Trophoblast cell (in vitro differentiated cells and primary cell): ENCODE results near the gene CBARP.
"Not testable (repeated sequence)": the region's sequence is repeated elsewhere in the genome, so short reads cannot be mapped to it uniquely, and the experiment has no call there.

Experiments used
- DNase-seq, 2 donors: peaks; one replicate each; pipeline ENCODE4 v3.0.0-alpha.2; 2016
- H2AFZ ChIP-seq: 2 replicates; pipeline ENCODE4 v1.6.1; 2013; ENCODE audit warnings: low read length, moderate library complexity, mild to moderate bottlenecking; ENCODE audit not compliant: insufficient read depth, poor library complexity
- H2AK5ac ChIP-seq: 2 replicates; pipeline ENCODE4 v1.6.1; 2013; ENCODE audit warnings: mild to moderate bottlenecking, low read length
- H2BK120ac ChIP-seq: 2 replicates; pipeline ENCODE4 v1.6.1; 2013; ENCODE audit warnings: low read length, mild to moderate bottlenecking, moderate library complexity; ENCODE audit not compliant: insufficient read depth, poor library complexity
- H2BK12ac ChIP-seq: 2 replicates; pipeline ENCODE4 v1.6.1; 2013; ENCODE audit warnings: mild to moderate bottlenecking, low read length, moderate library complexity
- H2BK5ac ChIP-seq: 2 replicates; pipeline ENCODE4 v1.6.1; 2013; ENCODE audit warnings: low read length, low read depth, moderate library complexity, mild to moderate bottlenecking; ENCODE audit not compliant: poor library complexity
- H3K14ac ChIP-seq: 2 replicates; pipeline ENCODE4 v1.6.1; 2013; ENCODE audit warnings: mild to moderate bottlenecking, low read length
- H3K18ac ChIP-seq: 2 replicates; pipeline ENCODE4 v1.6.1; 2013; ENCODE audit warnings: mild to moderate bottlenecking, low read length
- H3K23ac ChIP-seq: 2 replicates; pipeline ENCODE4 v1.6.1; 2013; ENCODE audit warnings: low read length
- H3K27ac ChIP-seq: 2 replicates; pipeline ENCODE4 v1.5.1; 2013; ENCODE audit warnings: low read depth, mild to moderate bottlenecking, inconsistent platforms, low read length, moderate library complexity
- H3K27me3 ChIP-seq: 2 replicates; pipeline ENCODE4 v1.6.1; 2013; ENCODE audit warnings: inconsistent platforms, mild to moderate bottlenecking, low read length, moderate library complexity; ENCODE audit not compliant: insufficient read depth
- H3K36me3 ChIP-seq, 2 experiments: 1 replicate in 1 of 2; 2 replicates in 1 of 2; pipeline ENCODE4 v1.6.1; 2013; ENCODE audit warnings: low read length in 2 of 2, mild to moderate bottlenecking in 2 of 2, moderate library complexity in 1 of 2; ENCODE audit not compliant: insufficient read depth in 2 of 2, control insufficient read depth in 1 of 2
- H3K4ac ChIP-seq: 2 replicates; pipeline ENCODE4 v1.6.1; 2013; ENCODE audit warnings: low read depth, mild to moderate bottlenecking, low read length, moderate library complexity
- H3K4me1 ChIP-seq, 2 experiments: 1 replicate in 1 of 2; 2 replicates in 1 of 2; pipeline ENCODE4 v1.6.1; 2013; ENCODE audit warnings: low read length in 2 of 2, mild to moderate bottlenecking in 2 of 2, moderate library complexity in 1 of 2; ENCODE audit not compliant: insufficient read depth in 2 of 2, control insufficient read depth in 1 of 2
- H3K4me2 ChIP-seq: 2 replicates; pipeline ENCODE4 v1.6.1; 2013; ENCODE audit warnings: inconsistent platforms, mild to moderate bottlenecking, low read length, moderate library complexity
- H3K4me3 ChIP-seq: 2 replicates; pipeline ENCODE4 v1.5.1; 2013; ENCODE audit warnings: mild to moderate bottlenecking, low read depth, low read length, inconsistent platforms
- H3K79me1 ChIP-seq: one replicate; pipeline ENCODE4 v1.6.1; 2013; ENCODE audit warnings: low read length
- H3K79me2 ChIP-seq: 2 replicates; pipeline ENCODE4 v1.6.1; 2013; ENCODE audit warnings: low read length, mild to moderate bottlenecking; ENCODE audit not compliant: control insufficient read depth, insufficient read depth, poor library complexity
- H3K9ac ChIP-seq: 2 replicates; pipeline ENCODE4 v1.6.1; 2013; ENCODE audit warnings: mild to moderate bottlenecking, low read length
- H3K9me3 ChIP-seq: 2 replicates; pipeline ENCODE4 v1.6.1; 2013; ENCODE audit warnings: low read depth, mild to moderate bottlenecking, control low read depth, inconsistent platforms, low read length; ENCODE audit not compliant: insufficient read depth
- H4K12ac ChIP-seq: 2 replicates; pipeline ENCODE4 v1.6.1; 2013; ENCODE audit warnings: low read depth, mild to moderate bottlenecking, low read length, moderate library complexity
- H4K8ac ChIP-seq: 2 replicates; pipeline ENCODE4 v1.6.1; 2013; ENCODE audit warnings: low read depth, mild to moderate bottlenecking, low read length, moderate library complexity
- H4K91ac ChIP-seq: one replicate; pipeline ENCODE4 v1.6.1; 2013; ENCODE audit warnings: low read depth, mild to moderate bottlenecking, low read length, moderate library complexity
- WGBS: extraction: QIAGEN DNeasy Blood & Tissue Kit; methylation state at CpG from one replicate; pipeline ENCODE4 v1.1.7; 2013; ENCODE audit warnings: missing lambda C conversion rate; ENCODE audit not compliant: insufficient read length, insufficient coverage; ENCODE audit errors: extremely low coverage; 5-methylcytosine and 5-hydroxymethylcytosine counted together

The CBARP gene

DNA sequence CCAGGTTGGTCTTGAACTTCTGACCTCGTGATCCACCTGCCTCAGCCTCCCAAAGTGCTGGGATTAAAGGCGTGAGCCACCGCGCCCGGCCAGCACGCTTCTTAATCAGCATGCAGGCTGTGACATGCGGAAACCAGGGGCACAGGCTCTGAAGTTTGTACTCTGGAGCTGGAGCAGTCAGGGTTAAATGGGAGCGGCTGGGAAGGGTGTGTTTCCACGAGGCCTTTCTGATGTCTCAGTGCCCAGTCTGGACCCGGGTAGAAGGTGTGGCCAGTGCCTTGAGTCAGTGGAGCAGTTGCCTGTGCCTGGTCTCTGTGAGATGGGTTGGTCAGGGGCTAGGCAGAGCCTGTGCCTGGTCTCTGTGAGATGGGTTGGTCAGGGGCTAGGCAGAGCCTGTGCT, 29.0 kb downstream of the CBARP start:
- Histone ChIP-seq H3K79me2 (peaks cover 26% of the 10 kb centered on the region), H3K36me3 (peaks cover 14 to 16% of the 10 kb centered on the region in 2 experiments), H3K4ac (peak overlapping the region; percentile 77), H3K4me1 (peaks cover 14 to 27% of the 10 kb centered on the region in 2 experiments), H2AFZ (peak overlapping the region; percentile 47)
- H4K12ac ChIP-seq, H2AK5ac ChIP-seq, H3K79me1 ChIP-seq, H2BK120ac ChIP-seq, H3K23ac ChIP-seq, H3K9me3 ChIP-seq, H3K18ac ChIP-seq, H2BK5ac ChIP-seq, H2BK12ac ChIP-seq, H3K27ac ChIP-seq, H3K9ac ChIP-seq, H3K4me3 ChIP-seq, H4K91ac ChIP-seq, H4K8ac ChIP-seq, H3K14ac ChIP-seq, H3K4me2 ChIP-seq, H3K27me3 ChIP-seq: not testable (repeated sequence)
- DNase-seq = peak; percentile 49 to 61
- WGBS = no CpG with 5 or more reads among the region's 10 CpGs

- peaks cover 24% of the 10 kb centered on the region for H3K79me2 ChIP-seq
- no peak overlapping the region for H2BK5ac ChIP-seq
- WGBS = no CpG with 5 or more reads among the region's 38 CpGs
- peaks cover 9 to 22% of the 10 kb centered on the region in 2 experiments for H3K4me1 ChIP-seq
- no peaks in the 10 kb centered on the region for H3K9me3 ChIP-seq
- no peak overlapping the region for H3K14ac ChIP-seq
- no peak overlapping the region for H2BK120ac ChIP-seq
- H4K91ac ChIP-seq = no peak overlapping the region
- H3K4me2 ChIP-seq = peak overlapping the region; percentile 85
- no peaks in the 10 kb centered on the region for H3K27me3 ChIP-seq
- H2AK5ac ChIP-seq = no peak overlapping the region
- H3K18ac ChIP-seq = no peak overlapping the region
- H3K36me3 ChIP-seq = peaks cover 8 to 12% of the 10 kb centered on the region in 2 experiments
- no peak overlapping the region for H3K27ac ChIP-seq
- DNase-seq = no peak
- H4K12ac ChIP-seq = no peak overlapping the region
- H2BK12ac ChIP-seq = no peak overlapping the region
- H3K4me3 ChIP-seq = peak overlapping the region; percentile 89
- H3K79me1 ChIP-seq = peaks cover 6% of the 10 kb centered on the region
- no peak overlapping the region for H3K23ac ChIP-seq
- no peak overlapping the region for H2AFZ ChIP-seq
- H3K4ac ChIP-seq = peak overlapping the region; percentile 94
- no peak overlapping the region for H4K8ac ChIP-seq
- peak overlapping the region; percentile 34 for H3K9ac ChIP-seq
Measured at GRCh38 chr19:1206864-1207450, 30.8 kb downstream of the CBARP start.

- no CpG with 5 or more reads among the region's 78 CpGs for WGBS
- Histone ChIP-seq H3K4me1 (peaks cover 9 to 22% of the 10 kb centered on the region in 2 experiments), H3K9ac (peak overlapping the region; percentile 93), H3K14ac (peak overlapping the region; percentile 75), H2BK5ac (peak overlapping the region; percentile 46), H2AFZ (no peak overlapping the region), H3K23ac (no peak overlapping the region), H3K4ac (peak overlapping the region; percentile 94), H3K4me2 (peak overlapping the region; percentile 85), H2BK12ac (no peak overlapping the region), H4K8ac (peak overlapping the region; percentile 45), H3K4me3 (peak overlapping the region; percentile 89), H3K36me3 (peaks cover 8 to 12% of the 10 kb centered on the region in 2 experiments), H2AK5ac (peak overlapping the region; percentile 70), H3K27ac (no peak overlapping the region), H3K79me1 (peaks cover 6% of the 10 kb centered on the region), H2BK120ac (no peak overlapping the region), H3K9me3 (no peaks in the 10 kb centered on the region), H4K91ac (peak overlapping the region; percentile 58), H4K12ac (peak overlapping the region; percentile 5), H3K18ac (peak overlapping the region; percentile 42), H3K79me2 (peaks cover 22% of the 10 kb centered on the region), H3K27me3 (no peaks in the 10 kb centered on the region)
- DNase-seq = no peak
Measured at GRCh38 chr19:1206150-1206863, 31.5 kb downstream of the CBARP start.

DNA sequence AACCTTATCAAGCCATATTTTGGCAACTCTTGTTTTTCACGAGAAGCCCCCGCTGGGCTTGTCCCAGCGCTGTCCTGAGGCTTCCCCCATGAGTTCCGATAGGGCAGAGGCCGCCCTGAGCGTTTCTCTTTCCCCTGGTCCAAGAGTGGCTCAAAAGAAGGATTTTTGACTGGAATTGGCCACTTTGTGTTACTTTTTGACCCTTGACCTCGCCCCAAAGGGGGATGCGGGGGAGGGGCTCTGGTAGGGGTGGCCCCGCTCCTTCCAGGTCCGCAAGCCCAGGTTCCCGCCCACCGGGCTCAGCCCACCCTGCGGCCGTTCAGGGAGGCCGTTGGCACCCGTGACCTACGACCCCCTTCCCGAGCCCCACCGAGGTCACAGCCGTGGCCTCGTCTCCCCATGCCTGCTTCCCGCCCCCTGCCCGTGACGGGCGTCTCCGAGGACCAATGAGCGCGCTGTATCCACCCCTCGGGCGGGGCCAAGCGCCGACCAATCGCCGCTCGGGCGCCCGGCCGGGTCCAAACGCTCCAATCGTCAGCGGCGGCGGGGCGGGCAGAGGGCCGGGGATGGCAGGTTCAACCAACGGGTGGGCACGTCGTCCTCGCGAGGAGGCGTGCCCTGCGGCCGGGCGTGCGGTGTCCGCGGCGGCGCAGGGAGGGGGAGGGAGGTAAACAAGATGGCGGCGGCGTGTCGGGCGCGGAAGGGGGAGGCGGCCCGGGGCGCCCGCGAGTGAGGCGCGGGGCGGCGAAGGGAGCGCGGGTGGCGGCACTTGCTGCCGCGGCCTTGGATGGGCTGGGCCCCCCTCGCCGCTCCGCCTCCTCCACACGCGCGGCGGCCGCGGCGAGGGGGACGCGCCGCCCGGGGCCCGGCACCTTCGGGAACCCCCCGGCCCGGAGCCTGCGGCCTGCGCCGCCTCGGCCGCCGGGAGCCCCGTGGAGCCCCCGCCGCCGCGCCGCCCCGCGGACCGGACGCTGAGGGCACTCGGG, 32.4 kb downstream of the CBARP start, which contains the start of gene STK11:
Gene STK11, plus strand, starts transcription at position 665 of the 986 bp plus-strand sequence. CDS start 1,136 bp downstream, outside the sequence.
- Histone ChIP-seq H3K4me2 (peak within 1 kb of the TSS; percentile 85), H2BK120ac (peak within 1 kb of the TSS; percentile 53), H3K4me3 (peak within 1 kb of the TSS; percentile 89), H4K91ac (peak within 1 kb of the TSS; percentile 82), H3K9me3 (no peaks in the 10 kb centered on the region), H3K79me1 (peaks cover 6% of the 10 kb centered on the region), H4K12ac (peak within 1 kb of the TSS; percentile 83), H3K27me3 (no peaks in the 10 kb centered on the region), H3K9ac (peak within 1 kb of the TSS; percentile 93), H3K36me3 (peaks cover 8 to 12% of the 10 kb centered on the region in 2 experiments), H3K18ac (peak within 1 kb of the TSS; percentile 70), H2BK12ac (peak within 1 kb of the TSS; percentile 87), H3K4me1 (peaks cover 9 to 22% of the 10 kb centered on the region in 2 experiments), H2BK5ac (peak within 1 kb of the TSS; percentile 50), H3K14ac (peak within 1 kb of the TSS; percentile 75), H3K4ac (peak within 1 kb of the TSS; percentile 94), H2AK5ac (peak within 1 kb of the TSS; percentile 70), H2AFZ (peak within 1 kb of the TSS; percentile 75), H4K8ac (peak within 1 kb of the TSS; percentile 92), H3K23ac (no peak within 1 kb of the TSS), H3K79me2 (peaks cover 20% of the 10 kb centered on the region), H3K27ac (no peak within 1 kb of the TSS)
- WGBS = no CpG with 5 or more reads among the region's 114 CpGs
- peak; percentile 99 for DNase-seq
